WTC11 (cell line): Measurements from ENCODE around the gene NADK2. TPM values are rescaled to one million over a fixed set of nuclear protein-coding genes. Genes with fewer than 3 reads are reported as not detected.

Experiments used
- ATAC-seq: fragments of 200-7000 bp; cut with Tn5 transposase; 2 replicates; pipeline ENCODE4 v1.10.0; 2021; ENCODE audit warnings: mild to moderate bottlenecking, moderate library complexity
- CTCF ChIA-PET: fragments of 300-600 bp; sonication (Branson Sonifier 250); formaldehyde crosslinking; loops from one replicate; lab custom pipeline; 2021; ENCODE audit warnings: antibody characterized with exemption; lab: Charles Lee
- POLR2A ChIA-PET: fragments of 350-600 bp; sonication (Branson Sonifier 250); formaldehyde crosslinking; loops from one replicate; lab custom pipeline; 2021; ENCODE audit warnings: antibody characterized with exemption; lab: Charles Lee
- DNase-seq: peaks from one replicate; pipeline ENCODE4 v3.0.0; 2021; ENCODE audit warnings: low spot score
- H3K27ac Mint-ChIP-seq: 2 replicates; pipeline ENCODE4 v1.8.0; 2021; ENCODE audit warnings: mixed read lengths
- H3K27me3 Mint-ChIP-seq: 2 replicates; pipeline ENCODE4 v1.8.0; 2021; ENCODE audit warnings: low read depth, mild to moderate bottlenecking, moderate library complexity, mixed read lengths
- H3K36me3 Mint-ChIP-seq: 2 replicates; pipeline ENCODE4 v1.8.0; 2021; ENCODE audit warnings: mixed read lengths
- H3K4me1 Mint-ChIP-seq: 2 replicates; pipeline ENCODE4 v1.8.0; 2022; ENCODE audit warnings: mixed read lengths
- H3K4me3 Mint-ChIP-seq: 2 replicates; pipeline ENCODE4 v1.8.0; 2021; ENCODE audit warnings: mild to moderate bottlenecking, moderate library complexity, mixed read lengths
- H3K9me3 Mint-ChIP-seq: 2 replicates; pipeline ENCODE4 v1.8.0; 2021; ENCODE audit warnings: mixed read lengths
- CREM ChIP-seq: sonication (generic); formaldehyde crosslinking; IDR thresholded peaks from 2 replicates; pipeline ENCODE4 v1.8.1; 2022; ENCODE audit warnings: mild to moderate bottlenecking, missing genetic modification reagents, moderate library complexity
- ESRRA ChIP-seq: sonication (generic); formaldehyde crosslinking; IDR thresholded peaks from 2 replicates; pipeline ENCODE4 v1.8.1; 2022; ENCODE audit warnings: mild to moderate bottlenecking, missing genetic modification reagents, borderline replicate concordance
- ETV6 ChIP-seq: sonication (generic); formaldehyde crosslinking; IDR thresholded peaks from 2 replicates; pipeline ENCODE4 v1.8.1; 2022; ENCODE audit warnings: mild to moderate bottlenecking, missing genetic modification reagents
- GABPB1 ChIP-seq: sonication (generic); formaldehyde crosslinking; IDR thresholded peaks from 2 replicates; pipeline ENCODE4 v1.8.1; 2023; ENCODE audit warnings: mild to moderate bottlenecking, missing genetic modification reagents
- GTF2I ChIP-seq: fragments of 250-450 bp; sonication (Bioruptor Pico); conservative IDR thresholded peaks from 2 replicates; pipeline ENCODE4 v1.4.0; 2021; ENCODE audit warnings: mild to moderate bottlenecking
- JUN ChIP-seq: sonication (generic); formaldehyde crosslinking; IDR thresholded peaks from 2 replicates; pipeline ENCODE4 v1.8.0; 2023; ENCODE audit warnings: mild to moderate bottlenecking, missing genetic modification reagents
- KAT7 ChIP-seq: sonication (generic); formaldehyde crosslinking; IDR thresholded peaks from 2 replicates; pipeline ENCODE4 v1.8.1; 2023; ENCODE audit warnings: missing genetic modification reagents, mild to moderate bottlenecking, borderline replicate concordance
- MXD4 ChIP-seq: fragments of 250-450 bp; sonication (Bioruptor Pico); IDR thresholded peaks from 2 replicates; pipeline ENCODE4 v1.8.0; 2021; ENCODE audit warnings: mild to moderate bottlenecking, moderate library complexity, borderline replicate concordance
- NFE2L1 ChIP-seq: sonication (generic); formaldehyde crosslinking; IDR thresholded peaks from 2 replicates; pipeline ENCODE4 v1.8.1; 2023; ENCODE audit warnings: missing genetic modification reagents
- NR1H2 ChIP-seq: sonication (generic); formaldehyde crosslinking; IDR thresholded peaks from 2 replicates; pipeline ENCODE4 v1.9.0; 2021; ENCODE audit warnings: mild to moderate bottlenecking, moderate library complexity, missing genetic modification reagents
- NR3C1 ChIP-seq: sonication (generic); formaldehyde crosslinking; conservative IDR thresholded peaks from 2 replicates; pipeline ENCODE4 v1.8.1; 2023; ENCODE audit warnings: low read depth, mild to moderate bottlenecking, missing genetic modification reagents
- TEAD4 ChIP-seq: sonication (generic); formaldehyde crosslinking; IDR thresholded peaks from 2 replicates; pipeline ENCODE4 v1.8.0; 2022; ENCODE audit warnings: mild to moderate bottlenecking, missing genetic modification reagents
- ZBTB21 ChIP-seq: sonication (generic); formaldehyde crosslinking; IDR thresholded peaks from 2 replicates; pipeline ENCODE4 v1.8.1; 2023; ENCODE audit warnings: mild to moderate bottlenecking, missing genetic modification reagents, borderline replicate concordance
- ZNF121 ChIP-seq: sonication (generic); formaldehyde crosslinking; IDR thresholded peaks from 2 replicates; pipeline ENCODE4 v1.8.0; 2023; ENCODE audit warnings: missing genetic modification reagents
- ZNF263 ChIP-seq: sonication (generic); formaldehyde crosslinking; IDR thresholded peaks from 2 replicates; pipeline ENCODE4 v1.8.1; 2022; ENCODE audit warnings: low read depth, mild to moderate bottlenecking, moderate library complexity, missing genetic modification reagents
- ZNF396 ChIP-seq: fragments of 250-450 bp; sonication (Bioruptor Pico); IDR thresholded peaks from 2 replicates; pipeline ENCODE4 v1.8.0; 2021; ENCODE audit warnings: mild to moderate bottlenecking, moderate library complexity, borderline replicate concordance
- ZNF416 ChIP-seq: fragments of 250-450 bp; sonication (Bioruptor Pico); IDR thresholded peaks from 2 replicates; pipeline ENCODE4 v1.9.0; 2021; ENCODE audit warnings: mild to moderate bottlenecking, inconsistent platforms
- total RNA-seq: library from RNA; stranded (reverse); gene quantifications from 3 replicates; pipeline ENCODE4 v1.2.3, GENCODE V29; 2021
- TF ChIP-seq, protein P1 (sequence below): sonication (generic); formaldehyde crosslinking; IDR thresholded peaks from 2 replicates; pipeline ENCODE4 v1.8.0; 2022; ENCODE audit warnings: mild to moderate bottlenecking, missing genetic modification reagents
- TF ChIP-seq, protein P2 (sequence below): fragments of 250-450 bp; sonication (Bioruptor Pico); IDR thresholded peaks from 2 replicates; pipeline ENCODE4 v2.1.2; 2022; ENCODE audit warnings: mild to moderate bottlenecking, moderate library complexity
- TF ChIP-seq, protein P3 (sequence below): fragments of 250-450 bp; sonication (Bioruptor Pico); IDR thresholded peaks from 2 replicates; pipeline ENCODE4 v1.9.0; 2021; ENCODE audit warnings: mild to moderate bottlenecking, borderline replicate concordance
- TF ChIP-seq, protein P4 (sequence below): sonication (generic); formaldehyde crosslinking; IDR thresholded peaks from 2 replicates; pipeline ENCODE4 v1.8.1; 2022; ENCODE audit warnings: missing genetic modification reagents, borderline replicate concordance
- TF ChIP-seq, protein P5 (sequence below): sonication (generic); formaldehyde crosslinking; IDR thresholded peaks from 2 replicates; pipeline ENCODE4 v1.8.0; 2022; ENCODE audit warnings: mild to moderate bottlenecking, missing genetic modification reagents
- TF ChIP-seq, protein P6 (sequence below): sonication (generic); formaldehyde crosslinking; IDR thresholded peaks from 2 replicates; pipeline ENCODE4 v1.8.0; 2022; ENCODE audit warnings: mild to moderate bottlenecking, missing genetic modification reagents

NADK2 gene
- total RNA-seq, 1 experiment from 2014 or later, result 11.7 TPM

DNA sequence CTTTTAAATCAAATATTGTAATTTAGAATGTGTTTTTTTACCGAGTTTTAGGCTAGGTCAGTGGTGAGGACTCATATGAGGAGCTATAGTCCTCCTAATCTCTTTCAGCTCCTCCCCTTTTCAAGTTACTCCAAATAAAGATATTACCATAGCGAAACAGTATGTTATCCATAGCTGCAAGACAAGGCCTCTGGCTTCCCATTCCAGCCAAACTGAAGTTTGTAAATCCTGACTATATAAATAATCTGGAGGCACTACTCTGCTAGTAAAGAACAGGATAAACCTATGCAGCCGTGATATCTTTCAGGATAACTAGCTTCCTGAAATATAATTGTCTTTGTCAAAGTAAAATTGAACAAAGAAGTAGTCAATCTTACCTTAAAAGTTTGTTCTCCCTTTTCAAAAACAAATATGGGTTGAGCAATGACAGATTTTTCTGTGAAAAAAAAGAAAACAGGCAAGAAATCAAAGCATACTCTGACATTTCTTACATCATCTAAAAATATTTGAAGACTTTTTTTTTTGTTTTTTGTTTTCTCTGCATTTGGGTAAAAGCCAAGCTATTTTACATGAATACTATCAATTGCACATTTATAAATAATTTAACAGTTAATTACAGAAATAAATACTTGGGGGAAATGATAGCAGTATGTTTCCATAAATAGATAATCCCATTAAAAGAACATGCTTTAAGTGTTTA lies 29.3 kb upstream of the NADK2 start:
- no peak overlapping the region for H3K4me3 Mint-ChIP-seq
- ATAC-seq (no peak), DNase-seq (no peak)
- H3K4me1 Mint-ChIP-seq, result peaks cover 13% of the 10 kb centered on the region
- no peak for TF ChIP-seq ZNF396 (CRISPR knock-in tag)
- no peak for TF ChIP-seq ZNF416 (CRISPR knock-in tag)
- no peak for TF ChIP-seq NR1H2
- TF ChIP-seq ZBTB21, result no peak
- no peak for TF ChIP-seq ESRRA (CRISPR knock-in tag)
- TF ChIP-seq MXD4 (CRISPR knock-in tag), result no peak
- TF ChIP-seq KAT7, result no peak
- TF ChIP-seq, protein P1, sequence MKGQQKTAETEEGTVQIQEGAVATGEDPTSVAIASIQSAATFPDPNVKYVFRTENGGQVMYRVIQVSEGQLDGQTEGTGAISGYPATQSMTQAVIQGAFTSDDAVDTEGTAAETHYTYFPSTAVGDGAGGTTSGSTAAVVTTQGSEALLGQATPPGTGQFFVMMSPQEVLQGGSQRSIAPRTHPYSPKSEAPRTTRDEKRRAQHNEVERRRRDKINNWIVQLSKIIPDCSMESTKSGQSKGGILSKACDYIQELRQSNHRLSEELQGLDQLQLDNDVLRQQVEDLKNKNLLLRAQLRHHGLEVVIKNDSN, result no peak
- no peak for TF ChIP-seq ZNF263 (CRISPR knock-in tag)
- TF ChIP-seq, protein P2, sequence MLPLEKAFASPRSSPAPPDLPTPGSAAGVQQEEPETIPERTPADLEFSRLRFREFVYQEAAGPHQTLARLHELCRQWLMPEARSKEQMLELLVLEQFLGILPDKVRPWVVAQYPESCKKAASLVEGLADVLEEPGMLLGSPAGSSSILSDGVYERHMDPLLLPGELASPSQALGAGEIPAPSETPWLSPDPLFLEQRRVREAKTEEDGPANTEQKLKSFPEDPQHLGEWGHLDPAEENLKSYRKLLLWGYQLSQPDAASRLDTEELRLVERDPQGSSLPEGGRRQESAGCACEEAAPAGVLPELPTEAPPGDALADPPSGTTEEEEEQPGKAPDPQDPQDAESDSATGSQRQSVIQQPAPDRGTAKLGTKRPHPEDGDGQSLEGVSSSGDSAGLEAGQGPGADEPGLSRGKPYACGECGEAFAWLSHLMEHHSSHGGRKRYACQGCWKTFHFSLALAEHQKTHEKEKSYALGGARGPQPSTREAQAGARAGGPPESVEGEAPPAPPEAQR, result no peak
- TF ChIP-seq, protein P3, sequence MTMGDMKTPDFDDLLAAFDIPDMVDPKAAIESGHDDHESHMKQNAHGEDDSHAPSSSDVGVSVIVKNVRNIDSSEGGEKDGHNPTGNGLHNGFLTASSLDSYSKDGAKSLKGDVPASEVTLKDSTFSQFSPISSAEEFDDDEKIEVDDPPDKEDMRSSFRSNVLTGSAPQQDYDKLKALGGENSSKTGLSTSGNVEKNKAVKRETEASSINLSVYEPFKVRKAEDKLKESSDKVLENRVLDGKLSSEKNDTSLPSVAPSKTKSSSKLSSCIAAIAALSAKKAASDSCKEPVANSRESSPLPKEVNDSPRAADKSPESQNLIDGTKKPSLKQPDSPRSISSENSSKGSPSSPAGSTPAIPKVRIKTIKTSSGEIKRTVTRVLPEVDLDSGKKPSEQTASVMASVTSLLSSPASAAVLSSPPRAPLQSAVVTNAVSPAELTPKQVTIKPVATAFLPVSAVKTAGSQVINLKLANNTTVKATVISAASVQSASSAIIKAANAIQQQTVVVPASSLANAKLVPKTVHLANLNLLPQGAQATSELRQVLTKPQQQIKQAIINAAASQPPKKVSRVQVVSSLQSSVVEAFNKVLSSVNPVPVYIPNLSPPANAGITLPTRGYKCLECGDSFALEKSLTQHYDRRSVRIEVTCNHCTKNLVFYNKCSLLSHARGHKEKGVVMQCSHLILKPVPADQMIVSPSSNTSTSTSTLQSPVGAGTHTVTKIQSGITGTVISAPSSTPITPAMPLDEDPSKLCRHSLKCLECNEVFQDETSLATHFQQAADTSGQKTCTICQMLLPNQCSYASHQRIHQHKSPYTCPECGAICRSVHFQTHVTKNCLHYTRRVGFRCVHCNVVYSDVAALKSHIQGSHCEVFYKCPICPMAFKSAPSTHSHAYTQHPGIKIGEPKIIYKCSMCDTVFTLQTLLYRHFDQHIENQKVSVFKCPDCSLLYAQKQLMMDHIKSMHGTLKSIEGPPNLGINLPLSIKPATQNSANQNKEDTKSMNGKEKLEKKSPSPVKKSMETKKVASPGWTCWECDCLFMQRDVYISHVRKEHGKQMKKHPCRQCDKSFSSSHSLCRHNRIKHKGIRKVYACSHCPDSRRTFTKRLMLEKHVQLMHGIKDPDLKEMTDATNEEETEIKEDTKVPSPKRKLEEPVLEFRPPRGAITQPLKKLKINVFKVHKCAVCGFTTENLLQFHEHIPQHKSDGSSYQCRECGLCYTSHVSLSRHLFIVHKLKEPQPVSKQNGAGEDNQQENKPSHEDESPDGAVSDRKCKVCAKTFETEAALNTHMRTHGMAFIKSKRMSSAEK (CRISPR knock-in tag), result no peak
- TF ChIP-seq TEAD4, result no peak
- peaks cover 6% of the 10 kb centered on the region; the same call in 1 of the 2 replicates for H3K27me3 Mint-ChIP-seq
- H3K9me3 Mint-ChIP-seq, result no peaks in the 10 kb centered on the region
- H3K27ac Mint-ChIP-seq, result no peak overlapping the region
- CTCF ChIA-PET, result interaction anchor here (0.9 to 1.6 kb wide), 2 partner anchors 12 to 29 kb away, joined by 3 to 5 read pairs; partner anchors contain the start of gene NADK2
- POLR2A ChIA-PET, result no interaction called here
- H3K36me3 Mint-ChIP-seq, result no peaks in the 10 kb centered on the region

DNA sequence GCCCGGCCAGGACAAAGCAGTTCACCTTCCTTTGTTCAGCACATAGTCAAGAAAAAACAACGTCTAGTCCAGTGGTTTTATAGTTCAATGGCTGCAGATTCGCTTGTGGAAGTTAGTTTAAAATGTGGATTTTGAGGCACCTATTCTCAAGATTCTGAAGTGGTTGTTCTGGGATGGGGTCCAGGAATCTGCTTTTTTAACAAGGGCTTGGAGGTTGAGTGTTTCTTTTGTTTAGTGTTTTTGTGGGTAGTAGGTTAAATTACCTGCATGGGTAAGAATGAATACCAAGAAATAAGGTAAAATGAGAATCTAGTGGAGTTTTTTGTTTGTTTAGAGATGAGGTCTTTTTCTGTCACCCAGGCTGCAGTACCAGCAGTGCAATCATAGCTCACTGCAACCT lies 28.4 kb upstream of the NADK2 start:
- H3K4me1 Mint-ChIP-seq, result peaks cover 13% of the 10 kb centered on the region
- no peaks in the 10 kb centered on the region for H3K36me3 Mint-ChIP-seq
- no peaks in the 10 kb centered on the region for H3K9me3 Mint-ChIP-seq
- POLR2A ChIA-PET, result no interaction called here
- CTCF ChIA-PET, result interaction anchor here (0.9 to 1.6 kb wide), 2 partner anchors 11 to 29 kb away, joined by 3 to 5 read pairs; partner anchors contain the start of gene NADK2
- no peak overlapping the region for H3K27ac Mint-ChIP-seq
- no peak overlapping the region for H3K4me3 Mint-ChIP-seq
- peaks cover 6% of the 10 kb centered on the region; the same call in 1 of the 2 replicates for H3K27me3 Mint-ChIP-seq
- ATAC-seq (no peak), DNase-seq (no peak)
- TF ChIP-seq, protein P4, sequence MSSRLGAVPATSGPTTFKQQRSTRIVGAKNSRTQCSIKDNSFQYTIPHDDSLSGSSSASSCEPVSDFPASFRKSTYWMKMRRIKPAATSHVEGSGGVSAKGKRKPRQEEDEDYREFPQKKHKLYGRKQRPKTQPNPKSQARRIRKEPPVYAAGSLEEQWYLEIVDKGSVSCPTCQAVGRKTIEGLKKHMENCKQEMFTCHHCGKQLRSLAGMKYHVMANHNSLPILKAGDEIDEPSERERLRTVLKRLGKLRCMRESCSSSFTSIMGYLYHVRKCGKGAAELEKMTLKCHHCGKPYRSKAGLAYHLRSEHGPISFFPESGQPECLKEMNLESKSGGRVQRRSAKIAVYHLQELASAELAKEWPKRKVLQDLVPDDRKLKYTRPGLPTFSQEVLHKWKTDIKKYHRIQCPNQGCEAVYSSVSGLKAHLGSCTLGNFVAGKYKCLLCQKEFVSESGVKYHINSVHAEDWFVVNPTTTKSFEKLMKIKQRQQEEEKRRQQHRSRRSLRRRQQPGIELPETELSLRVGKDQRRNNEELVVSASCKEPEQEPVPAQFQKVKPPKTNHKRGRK (CRISPR knock-in tag), result no peak
- no peak for TF ChIP-seq GTF2I
- TF ChIP-seq CREM (CRISPR knock-in tag), result no peak
- TF ChIP-seq, protein P5, sequence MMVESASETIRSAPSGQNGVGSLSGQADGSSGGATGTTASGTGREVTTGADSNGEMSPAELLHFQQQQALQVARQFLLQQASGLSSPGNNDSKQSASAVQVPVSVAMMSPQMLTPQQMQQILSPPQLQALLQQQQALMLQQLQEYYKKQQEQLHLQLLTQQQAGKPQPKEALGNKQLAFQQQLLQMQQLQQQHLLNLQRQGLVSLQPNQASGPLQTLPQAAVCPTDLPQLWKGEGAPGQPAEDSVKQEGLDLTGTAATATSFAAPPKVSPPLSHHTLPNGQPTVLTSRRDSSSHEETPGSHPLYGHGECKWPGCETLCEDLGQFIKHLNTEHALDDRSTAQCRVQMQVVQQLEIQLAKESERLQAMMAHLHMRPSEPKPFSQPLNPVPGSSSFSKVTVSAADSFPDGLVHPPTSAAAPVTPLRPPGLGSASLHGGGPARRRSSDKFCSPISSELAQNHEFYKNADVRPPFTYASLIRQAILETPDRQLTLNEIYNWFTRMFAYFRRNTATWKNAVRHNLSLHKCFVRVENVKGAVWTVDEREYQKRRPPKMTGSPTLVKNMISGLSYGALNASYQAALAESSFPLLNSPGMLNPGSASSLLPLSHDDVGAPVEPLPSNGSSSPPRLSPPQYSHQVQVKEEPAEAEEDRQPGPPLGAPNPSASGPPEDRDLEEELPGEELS (CRISPR knock-in tag), result no peak
- no peak for TF ChIP-seq ETV6
- no peak for TF ChIP-seq NR3C1 (CRISPR knock-in tag)
- no peak for TF ChIP-seq GABPB1 (CRISPR knock-in tag)
- TF ChIP-seq, protein P6, sequence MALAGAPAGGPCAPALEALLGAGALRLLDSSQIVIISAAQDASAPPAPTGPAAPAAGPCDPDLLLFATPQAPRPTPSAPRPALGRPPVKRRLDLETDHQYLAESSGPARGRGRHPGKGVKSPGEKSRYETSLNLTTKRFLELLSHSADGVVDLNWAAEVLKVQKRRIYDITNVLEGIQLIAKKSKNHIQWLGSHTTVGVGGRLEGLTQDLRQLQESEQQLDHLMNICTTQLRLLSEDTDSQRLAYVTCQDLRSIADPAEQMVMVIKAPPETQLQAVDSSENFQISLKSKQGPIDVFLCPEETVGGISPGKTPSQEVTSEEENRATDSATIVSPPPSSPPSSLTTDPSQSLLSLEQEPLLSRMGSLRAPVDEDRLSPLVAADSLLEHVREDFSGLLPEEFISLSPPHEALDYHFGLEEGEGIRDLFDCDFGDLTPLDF, result no peak
- TF ChIP-seq NFE2L1 (CRISPR knock-in tag), result no peak
- no peak for TF ChIP-seq JUN (CRISPR knock-in tag)
- TF ChIP-seq ZNF121 (CRISPR knock-in tag), result no peak
- no peak for TF ChIP-seq ZNF263 (CRISPR knock-in tag)
